ENCODE data around the gene NR2F1-AS1. TPM values are rescaled to one million over a fixed set of nuclear protein-coding genes. Genes with fewer than 3 reads are reported as not detected.

NR2F1-AS1 gene
- total and polyA plus RNA-seq, 2 of the 4 experiments (the other 2 are of a cell fraction): 12.5 to 12.8 TPM

- H3K27me3 ChIP-seq (ENCODE audit: control insufficient read depth, insufficient read depth, low read length): peaks cover 5% of the 10 kb centered on the region
- intact Hi-C loops (cut with micrococcal nuclease) (no loop called here), in situ Hi-C loops (cut with MboI; ENCODE audit: low sequenced_read_pairs) (no loop called here), dilution Hi-C loops (cut with HindIII; ENCODE audit: low sequenced_read_pairs, unreplicated experiment) (no loop called here)
- POLR2A ChIA-PET (ENCODE audit: unreplicated experiment): no interaction called here
- H4K91ac ChIP-seq (ENCODE audit: insufficient read depth, low read depth, low read length): no peak overlapping the region
- TF ChIP-seq RFX5 (IDR thresholded peaks at IDR 0.05; ENCODE audit: low read depth, low read length): no peak
- no peak for TF ChIP-seq CHD1 (IDR thresholded peaks at IDR 0.05; ENCODE audit: low read depth, low read length)
- no peak for TF ChIP-seq MAZ (IDR thresholded peaks at IDR 0.05; ENCODE audit: borderline replicate concordance, low read depth, low read length)
- TF ChIP-seq RCOR1 (IDR thresholded peaks at IDR 0.05; ENCODE audit: insufficient replicate concordance, low read length): no peak
- no peak for TF ChIP-seq SMC3 (IDR thresholded peaks at IDR 0.05; ENCODE audit: low read depth, low read length)
- TF ChIP-seq POLR2A (IDR thresholded peaks at IDR 0.05; ENCODE audit: low read depth, low read length): no peak
- no peak for TF ChIP-seq MAFK (IDR thresholded peaks at IDR 0.05; ENCODE audit: low read depth, low read length)
- TF ChIP-seq CTCF (conservative IDR thresholded peaks at IDR 0.05; ENCODE audit: low read depth, low read length): no peak
- TF ChIP-seq ELK1 (IDR thresholded peaks at IDR 0.05; ENCODE audit: borderline replicate concordance, low read depth, low read length): no peak
- no peak for TF ChIP-seq FOS (IDR thresholded peaks at IDR 0.05; ENCODE audit: low read depth, low read length)
- no peak for TF ChIP-seq MXI1 (IDR thresholded peaks at IDR 0.05; ENCODE audit: borderline replicate concordance, low read depth, low read length)
- TF ChIP-seq USF2 (IDR thresholded peaks at IDR 0.05; ENCODE audit: low read depth, low read length): no peak
- H2BK15ac ChIP-seq (ENCODE audit: low read depth, low read length): no peak overlapping the region
- ATAC-seq (ENCODE audit: low read depth) (no peak), DNase-seq (no peak)
- H2BK20ac ChIP-seq (ENCODE audit: low read depth, low read length): no peak overlapping the region
- H4K5ac ChIP-seq (ENCODE audit: low read depth, low read length): no peak overlapping the region
- no peak overlapping the region for H3K27ac ChIP-seq (ENCODE audit: insufficient read depth, low read length)
- no CpG with 5 or more reads among the region's 9 CpGs for WGBS, 2 experiments (ENCODE audit: extremely low coverage in 2 of 2, insufficient read length in 1 of 2)
- no peak overlapping the region for H3K4ac ChIP-seq (ENCODE audit: low read depth, low read length)
- no peak overlapping the region for H3K56ac ChIP-seq (ENCODE audit: extremely low read depth, insufficient read depth, low read length)
- no peaks in the 10 kb centered on the region for H3K36me3 ChIP-seq (ENCODE audit: control insufficient read depth, insufficient read depth, low read length)
- H2BK5ac ChIP-seq (ENCODE audit: low read depth, low read length, poor library complexity, severe bottlenecking): no peak overlapping the region
- H2BK120ac ChIP-seq (ENCODE audit: low read depth, low read length): no peak overlapping the region
- no peak overlapping the region for H3K14ac ChIP-seq (replicated peaks; ENCODE audit: low read depth, low read length)
- H3K4me1 ChIP-seq (ENCODE audit: control insufficient read depth, insufficient read depth, low read length): no peaks in the 10 kb centered on the region
- CTCF ChIA-PET: no interaction called here
- H2AK9ac ChIP-seq (replicated peaks; ENCODE audit: low read depth, low read length, poor library complexity): no peak overlapping the region
- H4K20me1 ChIP-seq (ENCODE audit: insufficient read depth, low read length): no peaks in the 10 kb centered on the region
- H3K4me3 ChIP-seq (ENCODE audit: insufficient read depth, low read depth, low read length): no peak overlapping the region
- H3K23ac ChIP-seq (ENCODE audit: low read depth, low read length): no peak overlapping the region
- H3K79me1 ChIP-seq (ENCODE audit: low read depth in 1 of 2, low read length in 2 of 2): no peaks in the 10 kb centered on the region
- no peak overlapping the region for H2AK5ac ChIP-seq (ENCODE audit: low read depth, low read length)
- H3K9me1 ChIP-seq (ENCODE audit: insufficient read depth, low read length): no peaks in the 10 kb centered on the region
- H2AFZ ChIP-seq (replicated peaks; ENCODE audit: low read length, poor library complexity): no peak overlapping the region
- no peak overlapping the region for H4K8ac ChIP-seq (ENCODE audit: low read depth in 2 of 2, low read length in 2 of 2)
- no peaks in the 10 kb centered on the region for H3K9me3 ChIP-seq (ENCODE audit: control insufficient read depth, insufficient read depth, low read length)
- no peak overlapping the region for H3K9ac ChIP-seq (ENCODE audit: low read depth, low read length)
- H3K18ac ChIP-seq (ENCODE audit: low read depth, low read length): no peak overlapping the region
- no peak overlapping the region for H3K4me2 ChIP-seq (ENCODE audit: low read depth, low read length)
- BruUV-seq (replicated peaks): no TSS peak
Measured at GRCh38 chr5:93616538-93617174, 35.6 kb upstream of the NR2F1-AS1 start.

All from IMR-90 (cell line).